HEK293 (cell line): ENCODE results near the gene RORC.

ENCODE experiments used
- CTCF ChIA-PET: fragments of 350-600 bp; formaldehyde crosslinking; extraction: SDS; loops from one replicate; lab custom pipeline; 2021; ENCODE audit warnings: antibody characterized with exemption; lab: Yijun Ruan, JAX
- POLR2A ChIA-PET: fragments of 300-600 bp; formaldehyde crosslinking; extraction: SDS; loops from one replicate; lab custom pipeline; 2020; ENCODE audit warnings: antibody characterized with exemption, inconsistent platforms; lab: Yijun Ruan, JAX
- H3K27ac ChIP-seq: fragments of 200-500 bp; sonication (Bioruptor generic); 2 replicates; pipeline ENCODE4 v1.5.1; 2014; ENCODE audit warnings: low read depth, low read length, control low read depth, inconsistent platforms; ENCODE audit errors: extremely low read depth
- H3K36me3 ChIP-seq, 2 experiments: fragments of 200-500 bp in 1 of 2; sonication (Bioruptor generic) in 1 of 2; 1 replicate in 1 of 2; 2 replicates in 1 of 2; pipeline ENCODE4 v1.5.1; 2014 to 2017; ENCODE audit warnings: inconsistent platforms in 2 of 2, low read length in 2 of 2; ENCODE audit not compliant: control insufficient read depth in 2 of 2, insufficient read depth in 1 of 2
- H3K4me1 ChIP-seq: fragments of 200-500 bp; sonication (Bioruptor generic); 2 replicates; pipeline ENCODE4 v1.5.1; 2014; ENCODE audit warnings: mild to moderate bottlenecking, low read length, inconsistent platforms; ENCODE audit not compliant: control insufficient read depth, insufficient read depth
- H3K4me3 ChIP-seq: 2 replicates; pipeline ENCODE4 v1.5.1; 2011; ENCODE audit warnings: low read depth, mild to moderate bottlenecking, control low read depth, low read length, moderate library complexity
- H3K9me3 ChIP-seq: fragments of 200-500 bp; sonication (Bioruptor generic); 2 replicates; pipeline ENCODE4 v1.5.1; 2014; ENCODE audit warnings: low read depth, low read length, inconsistent platforms; ENCODE audit not compliant: control insufficient read depth, insufficient read depth
- BCL11B ChIP-seq: fragments of 450-650 bp; formaldehyde crosslinking; IDR thresholded peaks from 2 replicates; pipeline ENCODE4 v1.5.1; 2016; ENCODE audit warnings: low read depth, missing biosample characterization, missing genetic modification characterization
- KLF1 ChIP-seq: fragments of 450-650 bp; formaldehyde crosslinking; IDR thresholded peaks from 2 replicates; pipeline ENCODE4 v1.5.1; 2016; ENCODE audit warnings: missing biosample characterization, missing genetic modification characterization
- KLF10 ChIP-seq: fragments of 450-650 bp; IDR thresholded peaks from 2 replicates; pipeline ENCODE4 v1.5.1; 2018; ENCODE audit warnings: missing biosample characterization, mild to moderate bottlenecking, missing genetic modification characterization
- SP3 ChIP-seq: fragments of 450-650 bp; formaldehyde crosslinking; IDR thresholded peaks from 2 replicates; pipeline ENCODE4 v1.5.1; 2016; ENCODE audit warnings: missing biosample characterization, missing genetic modification characterization
- ZEB2 ChIP-seq: fragments of 450-650 bp; formaldehyde crosslinking; IDR thresholded peaks from 2 replicates; pipeline ENCODE4 v1.5.1; 2016; ENCODE audit warnings: missing biosample characterization, missing genetic modification characterization
- ZFHX2 ChIP-seq: fragments of 450-650 bp; formaldehyde crosslinking; conservative IDR thresholded peaks from 2 replicates; pipeline ENCODE4 v1.5.1; 2016; ENCODE audit warnings: missing biosample characterization, missing genetic modification characterization
- ZNF114 ChIP-seq: fragments of 450-650 bp; formaldehyde crosslinking; IDR thresholded peaks from 2 replicates; pipeline ENCODE4 v1.5.0; 2017; ENCODE audit warnings: missing biosample characterization, missing genetic modification characterization
- ZNF132 ChIP-seq: fragments of 450-650 bp; formaldehyde crosslinking; IDR thresholded peaks from 2 replicates; pipeline ENCODE4 v1.5.1; 2017; ENCODE audit warnings: missing biosample characterization, missing genetic modification characterization, borderline replicate concordance
- ZNF140 ChIP-seq: fragments of 450-650 bp; formaldehyde crosslinking; IDR thresholded peaks from 2 replicates; pipeline ENCODE4 v1.5.1; 2016; ENCODE audit warnings: missing biosample characterization, missing genetic modification characterization
- ZNF23 ChIP-seq: fragments of 450-650 bp; formaldehyde crosslinking; IDR thresholded peaks from 2 replicates; pipeline ENCODE4 v1.5.1; 2016; ENCODE audit warnings: missing biosample characterization, missing genetic modification characterization, borderline replicate concordance
- ZNF24 ChIP-seq: fragments of 450-650 bp; formaldehyde crosslinking; IDR thresholded peaks from 2 replicates; pipeline ENCODE4 v1.5.1; 2016; ENCODE audit warnings: missing biosample characterization, missing genetic modification characterization
- ZNF324 ChIP-seq: fragments of 450-650 bp; formaldehyde crosslinking; IDR thresholded peaks from 2 replicates; pipeline ENCODE4 v1.5.1; 2016; ENCODE audit warnings: missing biosample characterization, missing genetic modification characterization
- ZNF335 ChIP-seq: fragments of 450-650 bp; formaldehyde crosslinking; conservative IDR thresholded peaks from 2 replicates; pipeline ENCODE4 v1.5.1; 2016; ENCODE audit warnings: missing biosample characterization, missing genetic modification characterization
- ZNF37A ChIP-seq: fragments of 450-650 bp; IDR thresholded peaks from 2 replicates; pipeline ENCODE4 v1.5.1; 2018; ENCODE audit warnings: missing biosample characterization, missing genetic modification characterization
- ZNF391 ChIP-seq: fragments of 450-650 bp; formaldehyde crosslinking; IDR thresholded peaks from 2 replicates; pipeline ENCODE4 v1.5.1; 2016; ENCODE audit warnings: low read depth, missing biosample characterization, missing genetic modification characterization, borderline replicate concordance
- ZNF544 ChIP-seq: fragments of 450-650 bp; formaldehyde crosslinking; IDR thresholded peaks from 2 replicates; pipeline ENCODE4 v1.5.0; 2017; ENCODE audit warnings: missing biosample characterization, missing genetic modification characterization
- ZNF596 ChIP-seq: fragments of 450-650 bp; IDR thresholded peaks from 2 replicates; pipeline ENCODE4 v1.5.0; 2018; ENCODE audit warnings: missing biosample characterization, mild to moderate bottlenecking, missing genetic modification characterization, moderate library complexity
- ZNF664 ChIP-seq: fragments of 450-650 bp; formaldehyde crosslinking; IDR thresholded peaks from 2 replicates; pipeline ENCODE4 v1.5.1; 2016; ENCODE audit warnings: missing biosample characterization, missing genetic modification characterization
- ZNF670 ChIP-seq: fragments of 450-650 bp; formaldehyde crosslinking; IDR thresholded peaks from 2 replicates; pipeline ENCODE4 v1.5.1; 2016; ENCODE audit warnings: missing biosample characterization, missing genetic modification characterization, low read depth
- ZNF701 ChIP-seq: fragments of 450-650 bp; formaldehyde crosslinking; IDR thresholded peaks from 2 replicates; pipeline ENCODE4 v1.5.1; 2016; ENCODE audit warnings: missing biosample characterization, missing genetic modification characterization
- ZNF843 ChIP-seq: fragments of 450-650 bp; formaldehyde crosslinking; IDR thresholded peaks from 2 replicates; pipeline ENCODE4 v1.5.1; 2016; ENCODE audit warnings: missing biosample characterization, missing genetic modification characterization
- TF ChIP-seq, protein P1 (sequence below): fragments of 450-650 bp; formaldehyde crosslinking; IDR thresholded peaks from 2 replicates; pipeline ENCODE4 v1.5.1; 2016; ENCODE audit warnings: missing biosample characterization, missing genetic modification characterization
- TF ChIP-seq, protein P2 (sequence below): fragments of 450-650 bp; formaldehyde crosslinking; IDR thresholded peaks from 2 replicates; pipeline ENCODE4 v1.5.1; 2017; ENCODE audit warnings: missing biosample characterization, mild to moderate bottlenecking, missing genetic modification characterization, moderate library complexity
- TF ChIP-seq, protein P3 (sequence below): fragments of 450-650 bp; formaldehyde crosslinking; IDR thresholded peaks from 2 replicates; pipeline ENCODE4 v1.5.1; 2016; ENCODE audit warnings: missing biosample characterization, missing genetic modification characterization
- TF ChIP-seq, protein P4 (sequence below): fragments of 450-650 bp; formaldehyde crosslinking; IDR thresholded peaks from 2 replicates; pipeline ENCODE4 v1.5.1; 2016; ENCODE audit warnings: missing biosample characterization, missing genetic modification characterization

RORC gene

DNA sequence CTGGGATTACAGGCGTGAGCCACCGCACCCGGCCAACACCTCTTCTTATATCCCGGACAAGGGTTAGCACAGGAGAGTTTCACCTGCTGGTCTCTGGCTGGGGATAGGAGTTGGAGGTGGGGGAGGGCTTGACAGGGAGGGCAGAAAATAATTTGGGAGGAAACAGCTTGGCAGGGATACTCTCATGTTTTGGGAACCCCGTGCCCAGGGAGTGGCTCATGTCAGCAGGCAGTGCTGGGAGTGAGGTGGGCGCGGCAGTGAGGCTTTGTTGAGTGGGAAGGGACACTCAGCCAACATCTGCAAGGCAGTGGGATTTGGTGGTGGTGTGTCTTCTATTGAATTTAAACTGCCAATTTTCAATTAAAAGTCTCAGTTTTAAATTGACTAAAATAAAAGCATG is 23.1 kb upstream of the RORC start:
- ChIA-PET POLR2A (no interaction called here), CTCF (no interaction called here)
- no peaks in the 10 kb centered on the region for H3K4me1 ChIP-seq
- H3K9me3 ChIP-seq, result no peaks in the 10 kb centered on the region
- H3K4me3 ChIP-seq, result no peak overlapping the region
- no peak overlapping the region for H3K27ac ChIP-seq
- TF ChIP-seq KLF1 (tag by site-specific recombination), result 0 out of 2 replicates have a peak, but pooled peaks have one; percentile 15
- TF ChIP-seq, protein P1, sequence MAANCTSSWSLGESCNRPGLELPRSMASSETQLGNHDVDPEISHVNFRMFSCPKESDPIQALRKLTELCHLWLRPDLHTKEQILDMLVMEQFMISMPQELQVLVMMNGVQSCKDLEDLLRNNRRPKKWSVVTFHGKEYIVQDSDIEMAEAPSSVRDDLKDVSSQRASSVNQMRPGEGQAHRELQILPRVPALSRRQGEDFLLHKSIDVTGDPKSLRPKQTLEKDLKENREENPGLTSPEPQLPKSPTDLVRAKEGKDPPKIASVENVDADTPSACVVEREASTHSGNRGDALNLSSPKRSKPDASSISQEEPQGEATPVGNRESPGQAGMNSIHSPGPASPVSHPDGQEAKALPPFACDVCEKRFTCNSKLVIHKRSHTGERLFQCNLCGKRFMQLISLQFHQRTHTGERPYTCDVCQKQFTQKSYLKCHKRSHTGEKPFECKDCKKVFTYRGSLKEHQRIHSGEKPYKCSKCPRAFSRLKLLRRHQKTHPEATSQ (tag by site-specific recombination), result no peak
- no peak for TF ChIP-seq ZNF596 (tag by site-specific recombination)
- no peak for TF ChIP-seq ZNF843 (tag by site-specific recombination)
- no peak for TF ChIP-seq ZNF23 (tag by site-specific recombination)
- no peak for TF ChIP-seq SP3 (tag by site-specific recombination)
- no peaks in the 10 kb centered on the region for H3K36me3 ChIP-seq

DNA sequence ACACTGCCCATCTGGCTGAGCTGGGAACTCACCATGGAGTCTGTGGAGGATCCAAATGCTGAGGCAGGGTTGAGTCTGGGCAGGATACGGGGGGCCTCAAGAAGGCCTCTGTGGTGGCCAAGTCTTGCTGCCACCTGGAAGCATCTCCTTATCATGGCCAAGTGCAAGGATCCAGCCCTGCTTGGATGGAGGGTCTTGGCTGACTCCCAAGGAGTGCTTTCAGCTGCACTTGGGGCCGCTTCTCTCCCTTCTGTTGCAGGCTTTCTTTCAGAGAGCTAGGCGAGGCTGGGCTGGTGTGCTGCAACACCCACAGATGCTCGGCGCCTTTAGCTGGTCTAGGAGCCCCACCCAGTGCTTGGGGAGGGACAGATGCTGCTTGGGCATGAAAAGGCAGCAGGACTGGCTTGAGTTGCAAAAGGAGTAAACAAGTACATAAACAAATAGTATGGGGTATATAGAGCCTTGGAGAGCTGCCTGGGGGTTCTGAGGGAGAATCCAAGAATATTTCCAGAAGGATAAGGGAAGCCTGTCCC is 21.9 kb upstream of the RORC start, which contains the start of gene THEM5:
Gene THEM5 (minus strand): TSS at position 302 of the 533 bp plus-strand sequence. CDS start 147 bp downstream, at position 155.
- H3K4me1 ChIP-seq, result no peaks in the 10 kb centered on the region
- TF ChIP-seq ZEB2 (tag by site-specific recombination), result no peak
- TF ChIP-seq, protein P2, sequence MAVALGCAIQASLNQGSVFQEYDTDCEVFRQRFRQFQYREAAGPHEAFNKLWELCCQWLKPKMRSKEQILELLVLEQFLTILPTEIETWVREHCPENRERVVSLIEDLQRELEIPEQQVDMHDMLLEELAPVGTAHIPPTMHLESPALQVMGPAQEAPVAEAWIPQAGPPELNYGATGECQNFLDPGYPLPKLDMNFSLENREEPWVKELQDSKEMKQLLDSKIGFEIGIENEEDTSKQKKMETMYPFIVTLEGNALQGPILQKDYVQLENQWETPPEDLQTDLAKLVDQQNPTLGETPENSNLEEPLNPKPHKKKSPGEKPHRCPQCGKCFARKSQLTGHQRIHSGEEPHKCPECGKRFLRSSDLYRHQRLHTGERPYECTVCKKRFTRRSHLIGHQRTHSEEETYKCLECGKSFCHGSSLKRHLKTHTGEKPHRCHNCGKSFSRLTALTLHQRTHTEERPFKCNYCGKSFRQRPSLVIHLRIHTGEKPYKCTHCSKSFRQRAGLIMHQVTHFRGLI (tag by site-specific recombination), result no peak
- TF ChIP-seq, all 188 proteins: peak for 0
- no peaks in the 10 kb centered on the region for H3K36me3 ChIP-seq
- POLR2A ChIA-PET, result interaction anchor here (0.7 kb wide), 1 partner anchor 7 kb away, joined by 5 read pairs; no protein-coding TSS in a partner anchor
- no peak within 1 kb of the TSS for H3K27ac ChIP-seq
- H3K9me3 ChIP-seq, result no peaks in the 10 kb centered on the region
- CTCF ChIA-PET, result interaction anchor here (0.6 to 1.0 kb wide), 2 partner anchors 17 to 502 kb away, joined by 3 to 5 read pairs; no protein-coding TSS in a partner anchor
- H3K4me3 ChIP-seq, result no peak within 1 kb of the TSS

DNA sequence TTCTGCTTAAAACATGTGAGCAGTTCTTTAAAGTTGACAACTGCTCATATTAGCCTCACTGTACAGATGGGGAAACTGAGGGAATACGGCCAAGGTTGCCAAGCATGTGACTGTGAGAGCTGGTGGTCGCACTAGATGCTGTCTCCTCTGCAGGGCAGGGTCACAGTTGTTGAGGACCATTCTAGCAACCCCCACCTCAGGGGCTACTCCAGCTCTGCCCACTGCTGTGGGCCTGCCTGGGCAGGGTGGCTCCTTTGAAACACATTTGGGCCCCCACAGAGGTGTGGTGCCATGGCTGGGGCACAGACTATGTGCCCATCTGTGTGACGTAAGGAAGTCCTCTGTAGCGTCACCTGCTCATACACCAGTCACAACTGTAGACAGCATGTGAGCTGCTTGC is 21.1 kb upstream of the RORC start:
- ChIA-PET CTCF (interaction anchor here (0.6 to 1.0 kb wide), 2 partner anchors 16 to 605 kb away, joined by 3 to 5 read pairs; no protein-coding TSS in a partner anchor), POLR2A (no interaction called here)
- Histone ChIP-seq H3K4me1 (no peaks in the 10 kb centered on the region), H3K36me3 (no peaks in the 10 kb centered on the region), H3K9me3 (no peaks in the 10 kb centered on the region), H3K27ac (no peak overlapping the region), H3K4me3 (no peak overlapping the region)
- no peak for TF ChIP-seq ZNF140 (tag by site-specific recombination)
- TF ChIP-seq BCL11B, result no peak
- no peak for TF ChIP-seq ZNF544 (tag by site-specific recombination)
- TF ChIP-seq, protein P3, sequence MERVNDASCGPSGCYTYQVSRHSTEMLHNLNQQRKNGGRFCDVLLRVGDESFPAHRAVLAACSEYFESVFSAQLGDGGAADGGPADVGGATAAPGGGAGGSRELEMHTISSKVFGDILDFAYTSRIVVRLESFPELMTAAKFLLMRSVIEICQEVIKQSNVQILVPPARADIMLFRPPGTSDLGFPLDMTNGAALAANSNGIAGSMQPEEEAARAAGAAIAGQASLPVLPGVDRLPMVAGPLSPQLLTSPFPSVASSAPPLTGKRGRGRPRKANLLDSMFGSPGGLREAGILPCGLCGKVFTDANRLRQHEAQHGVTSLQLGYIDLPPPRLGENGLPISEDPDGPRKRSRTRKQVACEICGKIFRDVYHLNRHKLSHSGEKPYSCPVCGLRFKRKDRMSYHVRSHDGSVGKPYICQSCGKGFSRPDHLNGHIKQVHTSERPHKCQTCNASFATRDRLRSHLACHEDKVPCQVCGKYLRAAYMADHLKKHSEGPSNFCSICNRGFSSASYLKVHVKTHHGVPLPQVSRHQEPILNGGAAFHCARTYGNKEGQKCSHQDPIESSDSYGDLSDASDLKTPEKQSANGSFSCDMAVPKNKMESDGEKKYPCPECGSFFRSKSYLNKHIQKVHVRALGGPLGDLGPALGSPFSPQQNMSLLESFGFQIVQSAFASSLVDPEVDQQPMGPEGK (tag by site-specific recombination), result no peak
- no peak for TF ChIP-seq ZNF670 (tag by site-specific recombination)
- TF ChIP-seq, protein P4, sequence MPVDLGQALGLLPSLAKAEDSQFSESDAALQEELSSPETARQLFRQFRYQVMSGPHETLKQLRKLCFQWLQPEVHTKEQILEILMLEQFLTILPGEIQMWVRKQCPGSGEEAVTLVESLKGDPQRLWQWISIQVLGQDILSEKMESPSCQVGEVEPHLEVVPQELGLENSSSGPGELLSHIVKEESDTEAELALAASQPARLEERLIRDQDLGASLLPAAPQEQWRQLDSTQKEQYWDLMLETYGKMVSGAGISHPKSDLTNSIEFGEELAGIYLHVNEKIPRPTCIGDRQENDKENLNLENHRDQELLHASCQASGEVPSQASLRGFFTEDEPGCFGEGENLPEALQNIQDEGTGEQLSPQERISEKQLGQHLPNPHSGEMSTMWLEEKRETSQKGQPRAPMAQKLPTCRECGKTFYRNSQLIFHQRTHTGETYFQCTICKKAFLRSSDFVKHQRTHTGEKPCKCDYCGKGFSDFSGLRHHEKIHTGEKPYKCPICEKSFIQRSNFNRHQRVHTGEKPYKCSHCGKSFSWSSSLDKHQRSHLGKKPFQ (tag by site-specific recombination), result no peak
- no peak for TF ChIP-seq ZNF335 (tag by site-specific recombination)
- TF ChIP-seq ZNF664 (tag by site-specific recombination), result no peak
- TF ChIP-seq ZNF114 (tag by site-specific recombination), result no peak
- TF ChIP-seq ZNF37A, result no peak
- no peak for TF ChIP-seq ZNF132
- TF ChIP-seq ZNF324 (tag by site-specific recombination), result no peak
- TF ChIP-seq ZFHX2, result no peak
- no peak for TF ChIP-seq KLF10 (tag by site-specific recombination)
- TF ChIP-seq ZNF701 (tag by site-specific recombination), result no peak
- no peak for TF ChIP-seq ZNF24 (tag by site-specific recombination)
- TF ChIP-seq ZNF391 (tag by site-specific recombination), result no peak
